Embryonic facial prominence (tissue), 1 donor: ENCODE results near the gene ATP5MC3.
"Not testable (repeated sequence)": the region's sequence is repeated elsewhere in the genome, so short reads cannot be mapped to it uniquely, and the experiment has no call there.

ENCODE experiments used
- DNase-seq: peaks from one replicate; pipeline ENCODE4 v3.0.0-alpha.2; 2016; ENCODE audit errors: extremely low spot score

Gene ATP5MC3

DNA sequence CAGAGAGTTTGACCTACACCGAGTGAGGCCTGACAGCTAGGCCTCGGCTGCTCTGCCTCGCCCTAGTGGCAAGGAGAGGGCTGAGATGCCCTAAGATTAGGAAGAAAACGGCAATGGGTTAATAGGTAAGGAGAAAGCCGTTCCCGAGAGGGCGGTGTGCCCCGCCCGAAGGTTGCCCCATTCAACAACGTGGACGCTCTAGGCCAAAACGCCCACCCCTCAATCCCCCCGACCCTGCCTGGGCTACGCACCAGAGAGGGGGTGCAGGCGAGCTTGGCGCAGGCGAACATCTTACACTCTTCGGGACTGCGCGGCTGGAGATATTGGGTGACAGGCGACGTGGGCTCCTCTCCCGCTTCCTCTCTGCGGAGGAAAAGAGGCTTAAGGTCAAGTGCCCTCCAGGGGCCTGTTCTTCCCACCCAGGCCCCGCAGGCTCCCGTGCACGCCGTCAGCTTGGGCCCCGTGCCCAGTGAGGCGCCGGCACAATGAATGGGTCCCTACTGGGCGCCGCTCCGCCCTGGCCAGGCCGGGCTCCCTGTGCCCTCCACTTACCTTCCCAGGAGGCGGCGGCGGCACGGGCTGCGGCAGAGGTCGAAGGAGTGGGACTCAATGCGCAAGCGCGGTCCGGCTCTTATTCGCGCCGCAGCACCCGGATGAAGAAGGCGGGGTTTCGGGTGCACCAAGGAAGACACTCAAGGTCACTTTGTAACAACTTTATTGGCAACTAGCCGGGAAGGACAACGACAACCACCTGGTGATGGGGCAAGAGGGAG lies at the start of gene ATP5MC3:
Gene ATP5MC3 (minus strand): TSS at position 607 of the 773 bp plus-strand sequence. CDS start 317 bp downstream, at position 290.
- peak; percentile 85 for DNase-seq

DNA sequence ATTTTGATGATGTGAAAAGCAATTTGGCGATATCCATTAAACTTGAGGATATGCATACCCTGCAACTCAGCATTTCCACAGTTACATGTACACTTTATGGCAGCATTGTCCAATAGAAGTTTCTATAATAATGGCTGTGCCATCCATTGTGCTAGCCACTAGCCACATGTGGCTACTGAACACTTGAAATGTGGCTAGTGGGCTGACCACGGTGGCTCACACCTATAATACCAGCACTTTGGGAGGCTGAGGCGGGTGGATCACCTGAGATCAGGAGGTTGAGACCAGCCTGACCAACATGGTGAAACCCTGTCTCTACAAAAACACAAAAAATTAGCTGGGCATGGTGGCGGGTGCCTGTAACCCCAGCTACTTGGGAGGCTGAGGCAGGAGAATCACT lies 47.1 kb upstream of the ATP5MC3 start:
- DNase-seq = not testable (repeated sequence)

DNA sequence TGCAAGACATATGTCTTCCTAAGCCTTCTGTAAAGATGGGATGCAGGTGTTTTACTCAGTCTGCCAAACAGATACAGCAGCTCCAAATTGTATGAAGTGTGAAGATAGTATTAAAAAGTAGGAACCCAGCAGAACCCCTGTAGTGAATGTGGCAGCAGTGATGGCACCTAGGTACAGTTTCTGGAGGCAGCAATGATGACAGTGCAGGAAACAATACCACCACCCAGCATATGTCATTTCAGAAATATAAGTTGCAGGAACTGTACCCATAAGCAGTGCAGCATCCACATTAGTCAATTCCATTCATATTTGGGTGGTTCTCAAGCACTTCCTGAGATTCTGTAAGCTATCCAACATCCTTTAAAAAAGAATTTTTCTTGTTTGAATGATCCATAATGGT lies 46.7 kb upstream of the ATP5MC3 start:
- DNase-seq = no peak

DNA sequence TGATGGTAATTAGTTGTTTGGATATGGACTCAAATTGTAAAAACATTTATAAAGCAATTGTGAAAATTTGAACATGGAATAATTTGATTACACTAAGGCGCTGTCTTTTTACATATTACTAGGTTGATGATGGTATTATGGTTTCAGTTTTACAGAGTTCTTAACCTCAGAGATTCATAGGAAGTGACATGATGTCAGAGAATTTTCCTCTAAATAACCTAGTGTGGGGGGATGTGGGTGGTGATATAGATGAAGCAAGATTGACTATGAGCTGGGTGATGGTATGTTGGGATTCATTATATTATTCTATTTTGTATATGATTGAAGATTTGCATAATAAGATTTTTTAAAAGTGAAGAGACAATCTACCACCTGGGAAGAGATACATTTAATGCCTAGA lies 45.9 kb upstream of the ATP5MC3 start:
- DNase-seq = no peak

DNA sequence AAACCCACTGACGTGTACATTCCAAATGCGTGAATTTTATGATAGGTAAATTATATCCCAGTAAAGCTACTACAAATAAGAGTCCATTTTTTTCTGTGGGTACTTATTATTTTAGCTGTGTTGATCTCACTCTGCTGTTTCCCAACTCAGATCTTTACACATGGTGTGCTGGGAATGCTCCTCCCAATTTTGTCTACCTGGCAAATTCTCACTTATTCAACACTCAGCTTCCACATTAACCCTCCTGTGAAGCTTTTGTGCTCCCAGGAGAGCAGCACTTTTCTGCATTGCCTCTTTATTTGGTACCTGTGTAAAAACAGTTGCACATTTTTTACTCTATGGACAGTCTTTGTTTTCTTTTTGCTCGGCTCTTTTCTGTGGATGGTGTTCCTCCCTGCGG lies 38.6 kb upstream of the ATP5MC3 start:
- DNase-seq = no peak

DNA sequence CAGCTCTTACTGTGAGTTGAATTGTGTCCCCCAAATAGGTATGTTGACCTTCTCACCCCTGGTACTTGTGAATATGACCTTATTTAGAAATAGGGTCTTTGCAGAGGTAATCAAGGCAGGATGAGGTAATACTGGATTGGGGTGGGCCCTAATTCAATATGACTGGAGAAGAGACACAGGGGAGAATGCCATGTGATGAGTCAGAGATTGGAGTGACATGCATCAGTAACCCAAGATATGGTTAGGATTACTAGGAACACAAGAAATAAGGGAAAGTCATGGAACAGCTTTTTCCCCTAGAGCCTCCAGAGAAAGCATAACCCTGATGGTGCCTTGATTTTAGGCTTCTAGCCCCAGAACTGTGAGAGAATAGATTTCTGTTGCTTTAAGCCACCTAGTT lies 37.0 kb upstream of the ATP5MC3 start:
- DNase-seq = no peak

DNA sequence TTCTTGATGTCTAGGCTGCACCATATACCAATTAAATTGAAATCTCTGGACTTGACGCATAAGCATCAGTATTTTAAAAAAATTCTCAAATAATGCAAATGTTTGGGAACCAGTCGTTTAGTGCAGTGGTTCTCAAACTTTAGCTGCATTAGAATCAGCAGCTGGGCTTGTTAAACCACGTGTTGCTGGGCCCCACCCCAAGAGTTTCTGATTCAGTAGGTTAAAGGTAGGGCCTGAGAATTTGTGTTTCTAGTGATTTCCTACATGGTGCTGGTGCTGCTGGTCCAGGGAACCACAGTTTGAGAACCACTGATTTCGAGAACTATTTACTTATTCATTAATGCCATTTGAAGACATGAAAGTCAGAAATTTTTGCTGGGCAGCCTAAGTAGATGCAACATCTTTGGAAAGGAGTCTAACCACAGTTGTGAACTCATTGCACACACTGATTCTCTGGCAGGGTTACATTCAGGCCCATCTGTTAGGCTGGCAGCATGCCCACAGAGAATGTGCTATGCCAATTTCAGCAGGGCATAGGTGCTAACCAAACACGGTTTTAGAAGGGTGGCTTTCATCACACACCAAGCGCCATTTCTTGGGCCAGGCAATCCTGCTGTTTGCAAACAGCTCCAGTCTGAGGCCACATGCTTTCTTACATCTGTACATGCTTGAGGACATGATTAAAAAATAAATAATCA lies 26.4 kb upstream of the ATP5MC3 start:
- DNase-seq = no peak

DNA sequence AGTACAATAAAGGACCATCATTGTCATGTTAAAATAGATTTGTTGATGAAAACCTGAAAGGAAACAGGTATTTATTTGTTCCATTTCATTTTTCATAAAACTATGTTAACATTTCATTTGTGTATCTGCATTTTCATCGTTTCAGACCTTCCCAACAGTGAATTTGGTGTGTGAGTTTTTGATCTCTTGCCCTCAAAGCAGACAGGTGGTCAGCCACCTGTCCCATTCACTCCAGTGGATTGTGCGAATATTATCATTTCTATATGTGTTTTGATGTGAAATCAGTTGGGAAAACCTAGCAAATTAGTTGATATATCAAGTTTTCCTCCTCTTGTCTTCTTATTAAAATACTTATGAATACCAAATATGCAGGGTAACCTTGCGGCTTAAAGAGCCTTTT lies 25.4 kb upstream of the ATP5MC3 start:
- DNase-seq = no peak

DNA sequence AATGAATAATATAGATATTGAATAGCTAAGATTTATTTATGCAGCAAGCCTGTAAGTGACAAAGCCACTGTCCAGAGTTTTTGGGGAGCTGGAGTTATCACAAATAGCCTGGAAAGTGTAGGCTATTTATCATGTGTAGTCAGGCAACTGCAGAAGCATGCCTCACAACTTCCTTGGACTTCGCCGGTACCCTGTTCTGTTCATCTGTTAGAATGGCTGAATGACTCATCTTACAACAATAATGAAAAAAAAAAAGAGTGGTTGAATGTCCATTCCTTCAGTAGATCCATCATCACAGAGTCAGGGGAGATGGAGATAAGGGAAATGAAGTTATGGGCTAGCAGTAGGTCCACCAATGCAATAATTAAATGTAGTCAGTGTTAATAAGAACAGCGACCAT lies 24.0 kb upstream of the ATP5MC3 start:
- no peak for DNase-seq

DNA sequence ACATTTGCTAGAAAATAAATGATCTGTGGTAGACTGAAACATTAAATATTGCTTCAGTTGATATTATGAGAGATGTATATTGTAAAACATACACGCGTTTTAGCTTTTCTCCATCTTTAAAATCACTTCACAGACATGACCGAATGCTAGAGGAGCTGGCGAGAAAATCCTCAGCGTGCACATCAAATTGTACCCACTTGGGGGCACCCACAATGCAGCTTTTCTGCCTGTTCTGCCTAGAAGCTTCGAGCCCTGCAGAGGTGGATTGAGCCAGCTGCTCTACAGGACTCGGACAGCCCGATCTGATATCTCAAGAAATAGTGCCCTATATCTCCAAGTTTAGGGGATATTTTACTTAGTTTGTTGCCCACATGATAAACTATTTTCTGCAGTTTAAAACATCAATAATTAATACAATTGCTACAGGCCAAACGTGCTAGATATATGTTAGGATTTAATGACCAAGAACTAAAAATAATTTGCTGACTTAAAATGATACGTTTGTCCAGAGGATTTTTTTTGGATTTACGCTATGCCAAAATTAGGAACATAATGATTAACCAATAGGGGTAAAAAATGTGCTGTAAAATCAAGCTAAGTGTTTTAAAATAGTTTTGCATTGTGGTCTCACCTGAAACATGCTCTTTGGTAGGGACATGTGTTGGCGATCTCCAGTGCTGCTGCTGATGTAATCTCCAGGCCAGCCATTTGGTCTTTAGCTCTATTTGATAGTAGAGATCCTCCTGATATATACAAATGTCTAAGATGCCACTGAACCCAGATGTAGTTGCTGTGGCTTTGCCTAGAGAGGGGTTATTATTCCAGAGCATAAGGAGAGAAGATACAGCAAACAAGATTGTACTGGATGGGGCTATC lies 22.3 kb upstream of the ATP5MC3 start:
- no peak for DNase-seq

DNA sequence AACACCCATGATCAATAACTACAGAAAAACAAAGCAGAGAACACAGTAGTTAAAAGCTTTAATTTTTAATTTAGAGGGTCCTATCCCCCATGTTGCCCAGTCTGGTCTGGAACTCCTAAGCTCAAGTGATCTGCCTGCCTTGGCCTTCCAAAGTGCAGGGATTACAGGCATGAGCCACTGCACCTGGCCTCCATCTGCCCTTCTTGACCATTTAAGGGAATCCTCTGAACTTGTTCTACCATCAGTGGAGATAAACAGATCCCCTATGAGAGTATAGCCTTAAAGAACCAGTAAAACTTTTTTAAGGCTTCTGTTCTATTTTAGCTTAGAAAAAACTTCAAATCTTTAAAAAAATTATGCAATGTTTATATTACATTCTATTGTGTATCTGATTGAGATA lies 13.5 kb upstream of the ATP5MC3 start:
- no peak for DNase-seq

DNA sequence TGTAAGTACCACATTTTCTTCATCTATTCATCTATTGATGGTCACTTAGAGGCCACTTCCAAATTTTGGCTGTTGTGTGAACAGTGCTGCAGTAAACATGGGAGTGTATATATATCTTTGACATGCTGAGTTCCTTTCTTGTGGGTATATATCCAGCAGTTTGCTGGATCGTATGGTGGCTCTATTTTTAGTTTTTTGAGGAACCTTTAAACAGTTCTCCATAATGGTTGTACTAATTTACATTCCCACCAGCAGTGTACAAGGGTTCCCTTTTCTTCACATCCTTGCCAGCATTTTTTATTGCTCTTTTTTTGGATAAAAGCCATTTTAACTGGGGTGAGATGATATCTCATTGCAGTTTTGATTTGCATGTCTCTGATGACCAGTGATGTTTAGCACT lies 7.3 kb upstream of the ATP5MC3 start:
- DNase-seq = no peak

DNA sequence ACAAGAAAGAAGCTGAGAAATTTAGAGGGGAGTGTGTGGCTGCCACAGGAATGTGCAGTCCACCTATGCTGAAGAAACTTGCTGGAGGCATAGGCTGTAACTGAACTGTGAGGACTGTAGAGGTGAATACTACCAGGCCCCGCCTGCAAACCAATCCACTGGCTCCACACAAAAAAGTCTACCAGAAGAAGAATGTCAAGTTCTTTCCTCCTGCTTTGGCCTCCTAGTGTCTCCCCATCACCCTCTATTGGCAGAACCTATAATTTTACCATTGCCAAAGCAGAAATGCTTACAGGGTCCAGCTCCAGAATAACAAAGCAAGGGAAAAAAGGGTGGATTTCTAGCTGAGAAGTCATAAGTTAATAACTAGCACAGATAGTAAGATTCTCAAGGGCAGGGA lies 5.9 kb upstream of the ATP5MC3 start:
- no peak for DNase-seq

DNA sequence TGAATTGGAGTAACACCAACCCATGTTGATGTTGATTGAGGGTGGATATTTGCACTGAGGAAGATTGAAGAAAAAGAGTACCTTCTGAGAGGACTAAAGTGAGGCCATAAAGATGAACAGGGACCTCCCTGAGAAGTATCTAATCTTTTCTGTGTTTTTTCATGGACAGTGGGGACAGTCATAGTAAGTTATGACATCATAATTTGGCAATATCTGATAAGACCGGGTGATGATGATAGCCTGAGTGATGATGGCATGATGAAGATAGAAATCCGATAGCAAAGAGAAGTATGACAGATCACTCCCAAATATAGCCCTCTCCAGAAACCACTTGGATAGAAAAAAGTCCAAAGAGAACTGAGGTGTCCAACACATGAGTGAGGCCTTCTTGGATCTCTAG lies 2.2 kb upstream of the ATP5MC3 start:
- DNase-seq = no peak

DNA sequence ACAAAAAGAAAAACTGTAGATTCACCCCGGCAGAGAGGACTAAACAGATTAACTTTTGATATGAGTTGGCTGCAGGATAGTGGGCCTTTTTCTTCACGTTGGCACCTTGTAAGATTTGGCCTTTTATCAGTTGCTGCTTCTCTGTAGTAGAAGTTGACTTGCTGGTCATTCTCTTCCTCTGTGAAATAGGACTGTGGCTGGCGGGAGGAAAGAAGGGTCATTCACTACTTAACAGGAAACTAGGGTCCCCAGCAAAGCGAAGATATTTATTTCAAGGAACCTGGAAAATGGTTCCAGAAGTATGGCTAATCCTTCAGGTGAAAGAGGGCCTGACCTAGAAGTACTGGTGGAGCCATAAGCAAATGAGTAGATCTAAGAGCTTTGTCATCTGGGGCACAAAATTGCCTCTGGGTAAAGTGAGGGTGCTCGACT lies 383 bp upstream of the ATP5MC3 start:
- no peak for DNase-seq

DNA sequence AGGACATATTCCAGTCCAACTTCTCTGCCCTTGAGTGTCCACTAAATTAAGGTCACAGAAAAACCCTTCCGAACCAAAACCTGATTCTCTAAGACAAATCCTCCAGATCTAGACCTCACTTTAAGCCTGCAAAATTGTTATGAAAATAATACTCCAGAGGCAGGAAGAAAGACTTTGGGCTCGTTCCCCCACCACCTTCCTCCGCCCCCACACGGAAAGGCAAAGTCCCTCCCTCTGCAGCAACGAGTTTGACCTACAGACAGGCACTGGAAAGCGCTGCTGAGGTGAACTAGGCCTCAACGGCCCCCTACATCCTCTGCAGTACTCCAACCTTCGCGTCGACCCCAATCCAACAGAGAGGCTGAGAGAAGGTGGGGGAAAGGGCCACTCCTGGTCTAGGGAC lies 808 bp downstream of the ATP5MC3 start:
- no peak for DNase-seq

DNA sequence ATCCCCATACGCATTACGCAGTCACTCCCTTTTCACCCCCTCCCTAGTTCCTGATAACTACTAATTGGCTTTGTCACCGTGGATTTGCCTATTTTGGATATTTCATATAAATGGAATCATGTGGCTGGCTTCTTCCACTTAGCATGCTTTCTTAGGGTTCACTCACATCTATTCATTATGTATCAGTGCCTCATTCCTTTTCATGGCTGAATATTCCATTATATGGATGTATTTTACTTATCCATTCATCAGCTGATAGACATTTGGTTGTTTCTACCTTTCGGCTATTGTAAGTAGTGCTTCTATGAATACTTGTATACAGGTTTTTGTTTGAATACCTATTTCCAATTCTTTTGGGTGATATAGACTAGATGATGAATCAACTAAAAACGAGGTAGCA lies 4.9 kb downstream of the ATP5MC3 start:
- DNase-seq = no peak

DNA sequence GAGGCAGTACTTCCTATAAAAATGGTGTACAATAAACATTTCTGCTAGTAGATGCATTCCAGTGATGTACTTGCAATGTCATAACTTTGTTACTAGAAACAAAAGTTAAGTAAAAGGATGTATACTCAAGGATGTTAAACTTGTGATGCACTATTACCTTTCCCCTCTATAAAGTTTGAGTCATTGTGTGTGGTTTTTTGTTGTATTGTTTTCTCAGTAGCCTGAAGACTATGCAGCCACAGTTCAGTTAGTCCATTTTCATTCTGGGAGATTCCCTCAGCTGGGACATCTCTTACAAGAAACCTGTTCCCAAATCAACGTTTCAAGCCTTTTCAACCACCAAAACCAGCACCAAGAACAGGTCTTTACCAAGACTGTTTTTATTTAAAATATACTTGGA lies 5.6 kb downstream of the ATP5MC3 start:
- no peak for DNase-seq

DNA sequence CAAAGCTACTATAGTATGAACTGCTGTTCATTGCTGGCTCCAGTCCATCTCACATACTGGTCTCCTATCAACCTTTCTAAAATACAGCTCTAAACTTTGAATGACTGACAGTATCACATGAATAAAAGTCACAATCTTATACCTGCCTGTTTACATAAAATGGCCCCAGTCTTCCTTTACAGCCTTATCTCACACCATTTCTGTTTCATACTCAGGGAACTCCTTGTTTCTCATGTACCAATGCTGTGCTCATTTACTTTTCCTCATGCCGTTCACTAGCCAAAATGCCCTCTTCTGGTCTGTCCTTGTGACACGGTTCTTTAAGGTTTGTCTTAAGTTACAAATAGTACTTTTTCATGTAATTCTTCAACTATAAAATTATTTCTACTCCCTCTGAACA lies 6.2 kb downstream of the ATP5MC3 start:
- no peak for DNase-seq

DNA sequence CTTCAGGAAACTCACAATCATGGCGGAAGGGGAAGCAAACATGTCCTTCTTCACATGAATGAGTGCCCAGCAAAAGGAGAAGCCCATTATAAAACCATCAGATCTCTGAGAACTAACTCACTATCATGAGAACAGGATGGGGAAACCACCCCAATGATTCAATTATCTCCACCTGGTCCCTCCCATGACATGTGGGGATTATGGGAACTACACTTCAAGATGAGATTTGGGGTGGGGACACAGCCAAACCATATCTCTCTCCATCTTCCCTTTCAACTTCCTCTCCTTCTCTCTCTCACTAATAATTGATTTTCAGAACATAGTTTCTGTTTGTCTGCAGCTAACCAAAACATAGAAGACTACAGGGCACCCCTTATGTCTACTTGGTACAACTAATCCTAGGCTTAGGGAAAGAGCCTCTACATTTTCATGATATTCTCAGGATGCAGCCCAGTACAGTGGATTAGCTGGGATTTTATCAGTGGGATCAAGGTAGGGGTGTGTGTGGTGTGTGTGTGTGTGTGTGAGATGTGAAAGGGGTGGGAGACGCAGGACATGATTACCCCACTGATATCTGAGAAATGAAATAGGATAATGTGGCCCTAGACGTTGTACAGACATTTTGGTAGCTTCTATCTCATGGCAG lies 10.7 kb downstream of the ATP5MC3 start:
- DNase-seq = no peak

DNA sequence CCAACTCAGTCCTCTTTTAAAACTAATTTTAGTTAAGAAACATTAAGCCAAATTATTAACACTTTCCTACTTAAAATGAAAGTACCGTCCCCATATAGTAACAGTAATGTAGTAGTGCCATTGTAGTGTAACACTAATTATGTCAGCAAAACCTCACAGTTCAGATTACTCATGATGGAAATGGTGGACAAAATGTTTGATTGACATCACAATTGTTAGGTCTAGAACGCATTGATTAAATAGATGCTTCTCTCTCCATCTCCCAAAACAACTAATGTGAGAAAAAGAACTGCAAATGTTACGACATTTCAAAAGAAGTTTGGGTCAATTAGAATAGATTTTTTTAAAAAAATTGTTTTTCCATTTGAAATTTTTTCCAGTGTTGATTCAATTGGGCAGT lies 12.3 kb downstream of the ATP5MC3 start:
- DNase-seq = no peak

DNA sequence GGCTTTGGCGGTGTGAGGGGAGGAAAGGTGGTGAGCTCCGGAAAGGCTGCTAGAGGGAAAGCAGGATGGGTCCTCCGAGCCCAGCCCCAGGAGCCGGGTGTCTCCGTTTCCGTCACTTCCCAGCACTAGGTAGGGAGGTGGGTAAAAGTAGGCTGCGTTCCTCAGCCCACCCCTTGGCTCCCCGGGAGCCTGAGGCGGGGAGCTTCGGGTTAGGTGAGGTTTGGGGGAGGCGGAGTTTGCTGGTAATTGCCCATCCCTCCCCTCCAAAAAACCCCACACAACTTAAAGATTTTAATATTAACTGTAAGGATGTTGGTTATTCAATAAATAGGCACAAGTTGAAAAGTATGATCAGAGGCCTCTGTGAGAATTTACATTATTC lies 13.0 kb downstream of the ATP5MC3 start:
- DNase-seq = no peak
